Epithelial cell of prostate (primary cell): ENCODE data around the gene PLCB3.
A peak's percentile ranks its signal among the peaks of the same experiment; 100 is the strongest.
"Not testable (repeated sequence)": the region's sequence is repeated elsewhere in the genome, so short reads cannot be mapped to it uniquely, and the experiment has no call there.

ENCODE experiments used
- DNase-seq: peaks from one replicate; pipeline ENCODE4 v3.0.0-alpha.2; 2011; ENCODE audit warnings: low read depth, low spot score
- H3K27ac ChIP-seq: fragments of 450-650 bp; 2 replicates; pipeline ENCODE4 v1.5.1; 2017; ENCODE audit warnings: mild to moderate bottlenecking

The PLCB3 gene

DNA sequence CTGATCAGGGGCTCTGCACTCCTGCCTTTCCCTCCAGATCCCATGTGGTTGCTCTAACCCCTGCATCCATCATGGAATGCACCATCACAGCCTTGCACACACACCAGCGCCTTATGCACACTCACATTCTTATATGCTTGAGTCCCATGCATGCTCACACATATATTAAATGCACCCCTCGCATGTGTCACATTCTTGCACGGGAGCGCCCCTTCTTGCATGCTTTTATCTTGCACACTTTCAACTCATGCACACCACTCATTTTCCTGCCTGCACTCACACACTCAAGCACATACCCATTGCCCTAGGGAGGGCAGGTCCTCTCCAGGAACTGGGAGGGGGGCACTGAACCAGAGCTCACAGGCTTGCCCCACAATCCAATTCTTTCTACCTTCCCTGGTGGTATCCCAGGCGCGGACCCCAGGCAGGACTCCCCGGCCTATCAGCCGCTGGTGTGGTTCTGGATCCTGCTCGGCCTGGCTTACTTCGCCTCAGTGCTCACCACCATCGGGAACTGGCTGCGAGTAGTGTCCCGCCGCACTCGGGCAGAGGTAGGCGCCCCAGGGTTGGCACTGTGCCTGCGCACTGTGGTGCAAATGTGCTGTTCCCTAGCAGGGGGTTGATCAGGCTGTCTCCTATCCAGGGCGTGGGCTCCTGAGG, 46.5 kb downstream of the PLCB3 start:
- H3K27ac ChIP-seq, result no peak overlapping the region
- DNase-seq, result no peak

DNA sequence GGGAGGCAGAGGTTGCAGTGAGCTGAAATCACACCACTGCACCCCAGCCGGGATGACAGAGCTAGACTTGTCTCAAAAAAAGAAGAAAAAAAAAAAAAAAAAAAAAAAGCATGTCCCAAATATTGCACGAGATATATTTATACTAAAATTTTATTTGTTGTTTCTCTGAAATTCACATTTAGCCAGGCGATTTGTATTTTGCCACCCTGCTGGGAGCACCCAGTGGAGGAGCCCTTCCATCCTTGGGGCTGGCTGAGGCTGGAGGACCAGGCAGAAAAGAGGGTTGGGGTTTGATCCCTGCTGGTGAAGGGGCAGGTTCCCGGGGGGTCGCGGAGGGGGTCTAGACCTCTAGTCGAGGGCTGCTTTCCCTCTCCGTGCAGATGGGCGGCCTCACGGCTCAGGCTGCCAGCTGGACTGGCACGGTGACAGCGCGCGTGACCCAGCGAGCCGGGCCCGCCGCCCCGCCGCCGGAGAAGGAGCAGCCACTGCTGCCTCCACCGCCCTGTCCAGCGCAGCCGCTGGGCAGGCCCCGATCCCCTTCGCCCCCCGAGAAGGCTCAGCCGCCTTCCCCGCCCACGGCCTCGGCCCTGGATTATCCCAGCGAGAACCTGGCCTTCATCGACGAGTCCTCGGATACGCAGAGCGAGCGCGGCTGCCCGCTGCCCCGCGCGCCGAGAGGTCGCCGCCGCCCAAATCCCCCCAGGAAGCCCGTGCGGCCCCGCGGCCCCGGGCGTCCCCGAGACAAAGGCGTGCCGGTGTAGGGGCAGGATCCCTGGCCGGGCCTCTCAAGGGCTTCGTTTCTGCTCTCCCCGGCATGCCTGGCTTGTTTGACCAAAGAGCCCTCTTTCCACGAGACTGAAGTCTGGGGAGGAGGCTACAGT, 47.9 kb downstream of the PLCB3 start:
- H3K27ac ChIP-seq, result no peak overlapping the region
- DNase-seq, result no peak

DNA sequence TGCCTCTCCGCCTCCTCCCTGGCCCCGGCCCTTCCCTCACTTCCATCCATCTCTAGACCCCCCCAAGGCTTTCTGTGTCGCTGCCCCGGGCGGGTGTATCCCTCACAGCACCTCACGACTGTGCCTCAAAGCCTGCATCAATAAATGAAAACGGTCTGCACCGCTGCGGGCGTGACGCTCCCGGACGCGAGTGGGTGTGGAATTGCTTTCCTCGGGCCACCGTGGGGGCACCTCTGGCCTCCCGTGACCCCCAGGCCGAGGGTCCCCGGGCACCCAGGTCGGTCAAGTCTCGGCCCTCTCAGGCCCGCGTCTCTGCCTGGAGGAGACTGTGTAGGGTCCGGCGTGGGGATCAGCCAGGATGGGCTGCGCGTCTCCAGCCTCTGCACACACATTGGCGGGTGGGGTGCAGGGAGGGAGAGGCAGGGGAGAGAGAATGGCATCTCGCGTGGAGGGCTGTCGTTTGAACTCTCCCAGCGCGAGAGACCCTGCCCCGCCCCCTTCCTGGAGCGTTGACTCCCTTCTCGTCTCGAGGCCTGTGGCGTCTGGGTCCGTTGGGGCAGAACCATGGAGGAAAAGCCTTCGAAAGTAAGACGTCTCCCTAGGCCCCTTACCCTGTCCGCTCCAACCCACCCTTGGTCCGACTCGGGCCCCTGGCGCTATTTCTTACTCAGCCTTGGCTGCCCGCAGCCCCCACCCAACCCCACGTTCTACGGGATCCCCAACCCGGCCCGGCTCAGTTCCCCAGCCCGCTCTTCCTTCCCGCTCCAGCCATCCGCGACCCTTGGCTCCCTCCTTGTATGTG, 48.7 kb downstream of the PLCB3 start, which contains the start of gene CATSPERZ:
Gene CATSPERZ (plus strand): TSS at position 512 of the 802 bp plus-strand sequence. CDS start 53 bp downstream, at position 565.
- no peak within 1 kb of the TSS for H3K27ac ChIP-seq

DNA sequence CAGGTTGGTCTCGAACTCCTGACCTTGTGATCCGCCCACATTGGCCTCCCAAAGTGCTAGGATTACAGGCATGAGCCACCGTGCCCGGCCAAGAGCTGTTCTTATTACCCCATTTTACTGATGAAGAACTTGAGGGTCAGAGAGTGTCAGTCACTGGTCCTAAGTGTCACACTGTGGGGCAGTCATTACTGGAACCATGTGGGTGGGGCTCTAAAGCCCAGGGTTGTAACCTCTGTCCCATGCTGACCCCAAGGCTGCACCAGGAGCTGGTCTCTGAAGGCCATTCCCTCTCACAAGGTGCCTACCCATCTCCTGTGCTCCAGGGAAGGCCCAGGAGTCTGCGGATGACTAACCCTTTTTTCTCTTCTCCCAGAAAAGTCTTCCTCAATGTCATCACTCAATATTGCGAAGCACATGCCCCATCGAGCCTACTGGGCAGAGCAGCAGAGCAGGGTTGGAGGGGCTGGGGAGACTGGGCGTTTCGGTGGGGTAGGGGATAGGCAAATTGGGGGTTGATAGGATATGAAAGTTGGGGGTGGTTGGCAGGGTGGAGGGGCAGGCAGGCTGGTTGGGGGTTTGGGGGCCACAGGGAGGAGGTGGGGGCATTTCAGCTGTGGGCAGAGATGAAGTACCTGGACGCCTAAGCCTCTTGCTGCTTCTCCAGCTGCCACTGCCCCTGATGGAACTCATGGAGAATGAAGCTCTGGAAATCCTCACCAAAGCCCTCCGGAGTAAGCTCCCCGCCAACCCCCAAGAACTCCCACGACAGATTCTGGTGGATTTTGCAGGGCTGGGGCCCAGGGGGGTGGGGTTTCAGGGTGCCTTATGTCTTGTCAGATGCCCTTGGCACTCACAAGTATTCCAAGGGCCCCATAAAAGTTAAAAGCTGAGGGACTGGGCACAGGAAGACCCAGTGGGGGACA, 52.0 kb downstream of the PLCB3 start:
- DNase-seq, result no peak
- no peak overlapping the region for H3K27ac ChIP-seq

More for the DNA sequence above, 48.7 kb downstream of the PLCB3 start, which contains the start of gene CATSPERZ:
- DNase-seq, result no peak

GRCh38 chr11:64304032-64304315, 52.6 kb downstream of the PLCB3 start:
- no peak for DNase-seq
- H3K27ac ChIP-seq, result peak overlapping the region; percentile 74

- no peak for DNase-seq
- H3K27ac ChIP-seq, result peak overlapping the region; percentile 74
These were observed 53.2 kb downstream of the PLCB3 start for GRCh38 chr11:64304316-64305072.

GRCh38 chr11:64305075-64305690, 53.9 kb downstream of the PLCB3 start, which contains the start of gene ESRRA:
Gene ESRRA, plus strand, starts transcription at chr11:64305524. Its CDS starts 1,656 bp downstream, at chr11:64307180.
- peak; percentile 82 for DNase-seq

GRCh38 chr11:64305691-64306562, 54.6 kb downstream of the PLCB3 start:
- peak overlapping the region; percentile 74 for H3K27ac ChIP-seq
- DNase-seq, result no peak

More at GRCh38 chr11:64305075-64305690, 53.9 kb downstream of the PLCB3 start, which contains the start of gene ESRRA:
- H3K27ac ChIP-seq, result peak within 1 kb of the TSS; percentile 74

- H3K27ac ChIP-seq, result peak overlapping the region; percentile 74
- DNase-seq, result no peak
These were observed 55.2 kb downstream of the PLCB3 start for GRCh38 chr11:64306563-64306875.

GRCh38 chr11:64306876-64307622, 55.7 kb downstream of the PLCB3 start:
- H3K27ac ChIP-seq, result peak overlapping the region; percentile 74

DNA sequence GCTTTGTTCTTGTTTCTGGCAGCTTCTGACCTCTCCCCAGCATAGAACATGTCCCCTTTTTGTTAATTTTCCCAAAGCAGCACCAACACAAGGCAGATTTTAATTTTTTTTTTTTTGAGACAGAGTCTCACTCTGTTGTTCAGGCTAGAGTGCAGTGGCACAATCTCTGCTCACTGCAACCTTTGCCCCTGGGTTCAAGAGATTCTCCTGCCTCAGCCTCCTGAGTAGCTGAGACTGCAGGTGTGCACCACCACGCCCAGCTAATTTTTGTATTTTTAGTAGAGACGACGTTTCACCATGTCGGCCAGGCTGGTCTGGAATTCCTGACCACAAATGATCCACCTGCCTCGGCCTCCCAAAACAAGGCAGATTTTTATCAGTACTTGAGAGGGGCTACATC, 56.5 kb downstream of the PLCB3 start:
- not testable (repeated sequence) for H3K27ac ChIP-seq, DNase-seq

More at GRCh38 chr11:64306876-64307622, 55.7 kb downstream of the PLCB3 start:
- no peak for DNase-seq

- H3K27ac ChIP-seq, result no peak overlapping the region
- no peak for DNase-seq
These were observed 61.6 kb downstream of the PLCB3 start for GRCh38 chr11:64312947-64313346.

GRCh38 chr11:64313491-64314145, 62.3 kb downstream of the PLCB3 start:
- DNase-seq, result no peak
- H3K27ac ChIP-seq, result no peak overlapping the region

DNA sequence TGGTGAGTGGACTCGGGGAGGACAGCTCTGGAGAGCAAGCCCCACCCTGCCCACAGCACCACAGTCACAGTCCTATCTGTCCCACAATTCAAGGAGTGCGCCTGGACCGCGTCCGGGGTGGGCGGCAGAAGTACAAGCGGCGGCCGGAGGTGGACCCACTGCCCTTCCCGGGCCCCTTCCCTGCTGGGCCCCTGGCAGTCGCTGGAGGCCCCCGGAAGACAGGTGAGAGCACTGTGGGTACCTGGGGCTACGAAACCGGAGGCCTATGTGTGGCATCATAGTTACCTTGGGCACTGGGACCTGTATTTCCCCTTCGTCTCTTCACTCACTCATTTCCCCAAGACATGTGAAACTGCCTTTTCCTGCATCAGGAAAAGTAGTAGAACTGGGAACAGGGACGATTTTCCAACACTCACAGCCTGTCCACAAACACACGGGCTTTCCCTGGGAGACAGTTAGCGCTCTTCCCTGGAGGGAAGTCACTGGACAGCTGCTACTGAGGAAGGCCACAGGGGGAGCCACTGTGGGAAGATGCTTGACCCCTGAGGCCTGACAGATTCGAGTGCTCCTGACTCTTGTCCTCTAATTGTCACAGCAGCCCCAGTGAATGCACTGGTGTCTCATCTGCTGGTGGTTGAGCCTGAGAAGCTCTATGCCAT, 62.9 kb downstream of the PLCB3 start:
- no peak for DNase-seq
- no peak overlapping the region for H3K27ac ChIP-seq

GRCh38 chr11:64314805-64315561, 63.7 kb downstream of the PLCB3 start:
- no peak overlapping the region for H3K27ac ChIP-seq

More at GRCh38 chr11:64314805-64315561, 63.7 kb downstream of the PLCB3 start:
- DNase-seq, result no peak
